Measurements from ENCODE around the gene AKAP13.

- TF ChIP-seq CTCF (IDR thresholded peaks at IDR 0.05) (no peak), EZH2 (IDR thresholded peaks at IDR 0.05) (no peak)
These were observed 397.8 kb downstream of the AKAP13 start for GRCh38 chr15:85778107-85778776.

Data from neural progenitor cell (in vitro differentiated cells).